NCI-H2081 treated with DMSO at 0.1 percent for 48 hours (cell line): ENCODE measurements around the gene APLP1.
"Not testable (repeated sequence)": the region's sequence is repeated elsewhere in the genome, so short reads cannot be mapped to it uniquely, and the experiment has no call there.

Experiments used
- DNase-seq: peaks from one replicate; lab custom pipeline; 2025; lab: John Stamatoyannopoulos, UW

Gene APLP1

GRCh38 chr19:35868172-35868822 lies at the start of gene APLP1:
Gene APLP1, plus strand, starts transcription at chr19:35868574. Its CDS starts 63 bp downstream, at chr19:35868637.
- no peak for DNase-seq

DNA sequence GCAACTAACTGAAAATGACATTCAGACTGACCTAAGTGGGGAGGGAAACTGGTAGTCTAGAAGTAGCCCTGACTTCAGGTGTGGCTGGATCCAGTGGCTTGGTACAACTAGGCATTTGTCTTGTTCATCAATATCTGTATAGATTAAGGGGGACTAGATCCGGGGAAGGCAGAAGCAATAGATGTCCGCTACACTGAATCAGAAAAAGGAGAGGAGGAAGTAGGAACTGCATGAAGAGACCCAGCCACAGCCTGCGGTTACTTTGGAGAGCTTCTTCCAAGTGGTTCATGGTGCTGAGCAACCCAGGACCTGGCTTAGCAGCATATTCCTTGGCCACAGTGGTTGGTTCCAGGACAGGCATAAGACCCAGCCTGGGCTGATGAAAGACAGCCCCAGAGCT lies 45.8 kb upstream of the APLP1 start:
- no peak for DNase-seq

GRCh38 chr19:35824150-35824549 lies 44.2 kb upstream of the APLP1 start:
- DNase-seq = no peak

- no peak for DNase-seq
Observed at GRCh38 chr19:35828692-35829301, 39.6 kb upstream of the APLP1 start.

DNA sequence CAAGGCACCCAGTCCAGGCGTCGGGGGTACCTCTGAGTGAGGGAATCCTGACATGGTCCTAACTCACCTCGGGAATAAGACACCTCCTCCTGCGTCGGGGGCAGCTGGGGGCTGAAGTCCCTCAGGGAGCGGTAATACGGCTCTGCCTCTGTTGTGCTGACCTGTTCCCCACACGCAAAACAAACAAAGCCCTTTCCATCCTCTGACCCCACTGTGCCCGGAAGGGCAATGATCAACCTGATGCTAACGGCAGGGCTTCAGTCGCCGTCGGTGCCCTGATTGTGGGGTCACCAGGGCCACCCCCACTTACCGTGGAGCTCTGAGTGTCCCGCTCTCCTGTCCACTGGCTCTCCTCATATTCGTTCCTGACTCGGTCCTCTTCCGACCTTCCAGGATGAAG lies 37.4 kb upstream of the APLP1 start:
- no peak for DNase-seq

- no peak for DNase-seq
Observed at GRCh38 chr19:35832054-35832453, 36.3 kb upstream of the APLP1 start.

GRCh38 chr19:35833972-35834371 lies 34.4 kb upstream of the APLP1 start:
- no peak for DNase-seq

DNA sequence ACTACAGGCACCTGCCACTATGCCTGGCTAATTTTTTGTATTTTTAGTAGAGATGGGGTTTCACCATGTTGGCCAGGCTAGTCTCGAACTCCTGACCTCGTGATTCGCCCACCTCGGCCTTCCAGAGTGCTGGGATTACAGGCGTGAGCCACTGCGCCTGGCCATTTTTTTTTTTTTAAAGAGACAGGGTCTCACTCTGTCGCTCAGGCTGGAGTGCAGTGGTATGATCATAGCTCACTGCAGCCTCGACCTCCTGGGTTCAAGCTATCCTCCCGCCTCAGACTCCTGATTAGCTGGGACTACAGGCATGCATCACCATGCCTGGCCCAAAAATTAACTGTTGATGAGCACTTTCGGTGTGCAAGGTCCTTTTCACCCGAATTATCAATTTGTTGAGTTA lies 32.3 kb upstream of the APLP1 start:
- DNase-seq = not testable (repeated sequence)

GRCh38 chr19:35841961-35842595 lies 26.3 kb upstream of the APLP1 start:
- no peak for DNase-seq

- no peak for DNase-seq
Observed at GRCh38 chr19:35842666-35843272, 25.6 kb upstream of the APLP1 start.

- DNase-seq = no peak
Observed at GRCh38 chr19:35843676-35844481, 24.5 kb upstream of the APLP1 start.

GRCh38 chr19:35844482-35845214 lies 23.7 kb upstream of the APLP1 start:
- no peak for DNase-seq

DNA sequence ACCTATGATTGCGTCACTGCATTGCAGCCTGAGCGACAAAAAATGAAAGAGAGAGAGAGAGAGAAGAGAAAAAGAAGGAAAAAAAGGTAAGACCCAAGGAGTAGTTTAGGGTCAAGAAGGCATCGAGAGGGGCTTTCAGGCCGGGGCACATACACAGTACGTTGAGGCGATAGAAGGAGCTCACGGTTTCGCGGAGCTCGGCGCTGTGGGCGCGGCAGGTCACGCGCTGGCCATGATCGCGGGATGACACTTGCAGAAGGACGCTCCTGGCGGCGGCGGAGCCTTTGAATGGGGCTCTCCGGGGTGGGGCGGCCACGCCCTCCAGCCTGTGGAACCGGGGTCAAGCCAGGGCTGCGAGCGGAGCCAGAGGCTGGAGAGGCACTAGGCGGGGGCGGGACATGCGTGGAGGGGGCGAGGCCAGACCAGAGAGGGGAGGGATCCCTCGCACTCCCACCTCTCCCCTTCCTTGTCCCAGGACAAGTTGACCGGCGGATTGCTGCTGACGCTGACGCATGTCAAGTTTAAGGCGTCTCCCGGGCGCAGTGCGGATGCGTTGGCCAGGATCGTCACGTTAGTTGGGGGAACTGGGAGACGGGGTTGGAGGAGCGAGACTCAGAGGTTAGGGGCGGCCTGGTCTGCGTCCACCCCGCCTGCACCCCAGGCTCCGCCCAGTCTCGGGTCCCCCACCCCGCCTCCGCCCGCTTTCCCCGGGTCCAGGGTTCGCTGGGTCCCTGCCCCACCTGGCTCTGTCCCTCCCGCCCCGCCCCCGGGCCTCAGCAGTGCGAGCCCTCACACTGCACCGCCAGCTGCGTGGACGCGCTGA lies 22.9 kb upstream of the APLP1 start:
- DNase-seq = no peak

DNA sequence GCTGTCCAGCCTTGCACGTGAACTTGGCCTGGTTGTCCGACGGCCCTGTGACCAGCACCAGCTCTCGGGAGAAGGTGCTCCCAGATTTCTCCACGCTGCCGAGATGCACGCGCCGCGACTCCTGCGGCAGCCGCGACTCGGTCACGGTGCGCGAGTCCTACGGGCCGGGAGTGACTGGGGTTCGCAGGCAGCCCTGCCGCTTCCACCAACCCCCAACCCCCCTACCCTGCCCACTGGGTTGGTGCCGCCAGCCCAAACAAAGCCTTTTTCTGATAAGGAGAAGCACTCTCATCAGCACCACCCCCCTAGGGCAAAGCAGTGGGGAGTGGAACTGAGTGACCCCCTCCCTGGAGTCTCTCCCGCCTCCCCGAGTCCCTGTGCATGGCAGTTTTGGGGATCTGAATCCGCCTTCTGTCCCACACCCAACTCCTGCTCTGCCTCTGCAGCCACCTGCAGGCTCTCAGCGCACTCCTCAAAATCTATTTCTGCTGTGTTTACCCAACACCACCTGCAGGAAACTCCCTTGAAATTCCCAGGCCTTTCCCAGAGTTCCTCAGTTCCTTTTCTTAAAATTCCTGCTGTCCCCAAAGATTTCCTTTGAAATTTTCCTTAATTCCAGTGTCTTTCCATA lies 22.2 kb upstream of the APLP1 start:
- no peak for DNase-seq

GRCh38 chr19:35847911-35848310 lies 20.5 kb upstream of the APLP1 start:
- no peak for DNase-seq

DNA sequence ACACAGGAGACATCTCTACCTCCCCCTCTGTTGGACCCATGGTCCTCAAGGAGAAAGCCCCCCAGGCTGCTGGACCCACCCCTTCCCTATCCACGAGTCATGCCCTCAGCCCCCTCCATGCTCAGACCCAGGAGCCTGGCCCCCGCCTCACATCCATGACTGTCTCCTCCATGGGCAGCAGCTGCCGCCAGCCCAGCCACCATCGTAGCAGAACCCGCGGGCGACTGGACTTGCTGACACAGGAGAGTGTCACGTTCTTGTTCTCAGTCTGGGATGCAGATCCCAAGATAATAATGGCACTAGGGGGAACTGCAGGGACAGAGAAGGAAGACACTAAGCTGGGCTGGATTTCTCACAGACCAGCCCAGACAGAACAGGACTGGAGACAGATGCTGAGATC lies 19.9 kb upstream of the APLP1 start:
- no peak for DNase-seq

GRCh38 chr19:35848919-35849505 lies 19.4 kb upstream of the APLP1 start:
- no peak for DNase-seq

DNA sequence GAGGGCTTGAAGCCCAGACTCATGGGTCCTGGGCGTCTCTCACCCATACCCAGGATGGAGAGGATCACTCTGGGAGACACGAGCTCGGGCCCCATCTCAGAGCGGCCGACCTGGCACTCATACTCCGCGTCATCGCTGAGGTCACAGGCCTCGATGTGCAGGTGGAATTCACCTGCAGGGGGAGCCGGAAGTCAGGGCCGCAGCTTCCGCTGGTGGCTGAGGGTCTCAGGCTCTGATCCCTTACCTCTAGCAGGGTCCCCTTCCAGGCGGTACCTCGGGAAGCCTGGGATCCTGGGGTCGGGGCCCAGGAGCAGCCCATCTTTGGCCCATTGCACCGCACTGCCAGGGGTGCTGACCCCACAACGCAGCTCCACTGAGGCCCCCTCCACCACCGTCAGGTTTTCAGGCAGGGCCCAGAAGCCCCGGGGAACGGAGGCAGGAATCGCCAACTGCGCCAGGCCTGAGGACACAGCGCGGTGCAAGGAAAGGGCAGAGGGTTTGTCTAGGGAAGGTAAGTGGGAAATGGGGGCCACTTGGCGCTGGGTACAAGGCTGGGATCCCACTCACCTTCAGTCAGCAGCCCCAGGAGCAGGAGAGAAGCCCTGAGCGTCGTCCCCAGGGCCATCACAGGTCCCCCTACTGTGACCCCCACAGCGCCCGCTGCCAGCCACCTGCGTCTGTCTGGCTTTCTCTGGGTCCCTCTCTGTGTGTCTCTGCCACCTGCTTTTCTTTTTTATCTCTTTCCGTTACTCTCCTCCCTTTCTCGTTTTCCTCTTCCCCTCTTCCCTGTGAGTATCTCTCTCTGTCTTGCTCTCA lies 17.0 kb upstream of the APLP1 start:
- DNase-seq = no peak
